SK-N-SH (cell line): ENCODE data around the gene DIAPH2. TPM values are rescaled to one million over a fixed set of nuclear protein-coding genes. Genes with fewer than 3 reads are reported as not detected.

Experiments
- CTCF ChIA-PET: fragments of 300-600, 350-600 bp; formaldehyde crosslinking; extraction: SDS; loops from one replicate; lab custom pipeline; 2021; lab: Yijun Ruan, JAX
- POLR2A ChIA-PET: fragments of 350-600 bp; sonication (Branson Sonifier 250); formaldehyde crosslinking; extraction: SDS; loops from one replicate; lab custom pipeline; 2020; ENCODE audit warnings: antibody characterized with exemption, inconsistent platforms; lab: Yijun Ruan, JAX
- DNase-seq: peaks from one replicate; pipeline ENCODE4 v3.0.0; 2012
- H2AFZ ChIP-seq: fragments of 200-600 bp; sonication (generic); 2 replicates; pipeline ENCODE4 v1.8.1; 2016; ENCODE audit warnings: antibody characterized with exemption, mild to moderate bottlenecking, low read depth
- H3F3A ChIP-seq: fragments of 200-600 bp; sonication (generic); replicated peaks from 2 replicates; pipeline ENCODE3; 2016; ENCODE audit warnings: antibody characterized with exemption, mild to moderate bottlenecking; ENCODE audit not compliant: insufficient read depth
- H3K27ac ChIP-seq, 2 experiments: fragments of 200-500 bp in 1 of 2; fragments of 200-600 bp in 1 of 2; sonication (Bioruptor generic) in 1 of 2; sonication (generic), shearing (Covaris generic) in 1 of 2; 2 replicates each; pipeline versions ENCODE4 v1.5.1 to v1.6.1; 2014 to 2016; ENCODE audit warnings: low read depth in 2 of 2, inconsistent platforms in 1 of 2, low read length in 1 of 2, mild to moderate bottlenecking in 1 of 2, mixed read lengths in 1 of 2
- H3K27me3 ChIP-seq: fragments of 200-600 bp; sonication (generic), shearing (Covaris generic); 2 replicates; pipeline ENCODE4 v1.6.1; 2016; ENCODE audit warnings: mixed run types; ENCODE audit not compliant: insufficient read depth
- H3K36me3 ChIP-seq, 2 experiments: fragments of 200-500 bp in 1 of 2; fragments of 200-600 bp in 1 of 2; sonication (Bioruptor generic) in 1 of 2; sonication (generic) in 1 of 2; replicated peaks in 1 of 2; 2 replicates each; pipeline versions ENCODE3 to v1.5.1; 2014 to 2016; ENCODE audit warnings: low read length in 1 of 2, mild to moderate bottlenecking in 1 of 2; ENCODE audit not compliant: insufficient read depth in 2 of 2, control insufficient read depth in 1 of 2
- H3K4me1 ChIP-seq, 2 experiments: fragments of 200-500 bp in 1 of 2; fragments of 200-600 bp in 1 of 2; sonication (Bioruptor generic) in 1 of 2; sonication (generic), shearing (Covaris generic) in 1 of 2; 2 replicates each; pipeline versions ENCODE4 v1.5.1 to v1.6.1; 2014 to 2016; ENCODE audit warnings: low read depth in 1 of 2, low read length in 1 of 2, mixed run types in 1 of 2; ENCODE audit not compliant: insufficient read depth in 2 of 2, control insufficient read depth in 1 of 2
- H3K4me2 ChIP-seq: fragments of 200-600 bp; sonication (generic), shearing (Covaris generic); 2 replicates; pipeline ENCODE4 v1.6.1; 2017; ENCODE audit warnings: mixed run types
- H3K4me3 ChIP-seq, 2 experiments: fragments of 200-500 bp in 1 of 2; fragments of 200-600 bp in 1 of 2; sonication (Bioruptor generic) in 1 of 2; sonication (generic), shearing (Covaris generic) in 1 of 2; 2 replicates each; pipeline versions ENCODE4 v1.5.1 to v1.8.1; 2014 to 2016; ENCODE audit warnings: low read depth in 2 of 2, inconsistent platforms in 1 of 2, low read length in 1 of 2, mild to moderate bottlenecking in 1 of 2, mixed read lengths in 1 of 2, moderate library complexity in 1 of 2
- H3K79me2 ChIP-seq: fragments of 200-600 bp; sonication (generic); 2 replicates; pipeline ENCODE4 v1.8.1; 2017; ENCODE audit warnings: mild to moderate bottlenecking; ENCODE audit not compliant: insufficient read depth
- H3K9ac ChIP-seq: fragments of 200-600 bp; sonication (generic); 2 replicates; pipeline ENCODE4 v1.6.1; 2017; ENCODE audit warnings: mixed run types
- H3K9me2 ChIP-seq: fragments of 200-600 bp; sonication (generic); 2 replicates; pipeline ENCODE4 v1.6.1; 2017; ENCODE audit warnings: mixed run types
- H3K9me3 ChIP-seq: fragments of 200-600 bp; sonication (generic); 2 replicates; pipeline ENCODE4 v1.6.1; 2017; ENCODE audit warnings: mixed run types, mild to moderate bottlenecking, moderate library complexity
- H4K20me1 ChIP-seq: fragments of 200-600 bp; sonication (generic); 2 replicates; pipeline ENCODE4 v1.6.1; 2017; ENCODE audit warnings: mild to moderate bottlenecking, mixed run types; ENCODE audit not compliant: insufficient read depth
- EZH2phosphoT487 ChIP-seq: fragments of 200-600 bp; sonication (generic); IDR thresholded peaks from 2 replicates; pipeline ENCODE4 v1.6.1; 2017; ENCODE audit warnings: low read depth, mixed run types, mild to moderate bottlenecking, antibody characterized with exemption, moderate library complexity, borderline replicate concordance
- FOSL2 ChIP-seq: IDR thresholded peaks from 2 replicates; pipeline ENCODE4 v1.4.0; 2012; ENCODE audit warnings: low read depth, mild to moderate bottlenecking, moderate library complexity, borderline replicate concordance
- FOXM1 ChIP-seq: IDR thresholded peaks from 2 replicates; pipeline ENCODE4 v1.4.0; 2012; ENCODE audit warnings: low read depth, mild to moderate bottlenecking
- POLR2AphosphoS5 ChIP-seq: IDR thresholded peaks from 2 replicates; pipeline ENCODE4 v1.6.1; 2012; ENCODE audit warnings: low read depth, low read length
- RCOR1 ChIP-seq: fragments of 150-350 bp; IDR thresholded peaks from 2 replicates; pipeline ENCODE4 v1.6.1; 2017; ENCODE audit warnings: antibody characterized with exemption, low read length
- RXRA ChIP-seq: IDR thresholded peaks from 2 replicates; pipeline ENCODE4 v1.4.0; 2012; ENCODE audit warnings: low read depth, mild to moderate bottlenecking, borderline replicate concordance
- SIN3A ChIP-seq: IDR thresholded peaks from 2 replicates; pipeline ENCODE4 v1.6.1; 2012; ENCODE audit warnings: low read depth, mild to moderate bottlenecking, low read length, moderate library complexity, borderline replicate concordance
- TAF1 ChIP-seq: IDR thresholded peaks from 2 replicates; pipeline ENCODE4 v1.6.1; 2012; ENCODE audit warnings: low read depth, mild to moderate bottlenecking, low read length, moderate library complexity, borderline replicate concordance
- TCF12 ChIP-seq: IDR thresholded peaks from 2 replicates; pipeline ENCODE4 v1.4.0; 2012
- TEAD4 ChIP-seq: IDR thresholded peaks from 2 replicates; pipeline ENCODE4 v1.4.0; 2012; ENCODE audit warnings: mild to moderate bottlenecking, borderline replicate concordance; ENCODE audit not compliant: insufficient read depth
- polyA plus RNA-seq, 3 experiments: library from polyadenylated mRNA; depleted of rRNA; stranded (reverse); fragments of >200 nt; gene quantifications; 2 replicates each; pipeline ENCODE4 v1.2.3, GENCODE V29; 2012
- TF ChIP-seq, protein P1 (sequence below): fragments of 200-600 bp; sonication (generic); IDR thresholded peaks from 2 replicates; pipeline ENCODE4 v1.6.1; 2017; ENCODE audit warnings: antibody characterized with exemption, mild to moderate bottlenecking, moderate library complexity
- TF ChIP-seq, protein P2 (sequence below): IDR thresholded peaks from 2 replicates; pipeline ENCODE4 v1.6.1; 2012; ENCODE audit warnings: mild to moderate bottlenecking, low read depth, low read length, moderate library complexity
- TF ChIP-seq, protein P3 (sequence below): fragments of 150-350 bp; IDR thresholded peaks from 2 replicates; pipeline ENCODE4 v1.6.1; 2017; ENCODE audit warnings: antibody characterized with exemption, low read length, low read depth, borderline replicate concordance
- TF ChIP-seq, protein P4 (sequence below): IDR thresholded peaks from 2 replicates; pipeline ENCODE4; 2012

Gene DIAPH2
- polyA plus RNA-seq, 1 of the 3 experiments (the other 2 are of a cell fraction) = 1.1 TPM

DNA sequence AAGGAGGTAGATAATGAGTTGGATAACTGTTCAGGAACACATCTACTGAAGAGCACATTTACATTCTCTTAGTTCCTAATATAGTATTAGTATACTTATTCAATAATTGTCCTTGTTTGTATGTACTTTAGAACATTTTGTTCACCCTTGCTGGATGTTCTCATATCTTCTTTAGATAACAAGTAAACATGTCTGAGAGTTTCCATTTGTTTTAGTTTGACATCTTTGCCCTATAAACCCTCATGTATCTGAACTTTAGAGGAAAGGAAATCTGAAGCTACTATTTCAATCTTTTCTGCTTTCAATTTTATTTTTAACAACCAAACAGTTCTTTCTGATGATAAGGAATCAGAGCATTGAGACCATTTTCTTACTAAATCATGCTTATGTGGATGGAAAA, 717.7 kb downstream of the DIAPH2 start:
- H3K27ac ChIP-seq = no peak overlapping the region
- H3K4me1 ChIP-seq = no peaks in the 10 kb centered on the region
- no peaks in the 10 kb centered on the region for H4K20me1 ChIP-seq
- no peaks in the 10 kb centered on the region for H3K27me3 ChIP-seq
- H3K9ac ChIP-seq = no peak overlapping the region
- H3K36me3 ChIP-seq = no peaks in the 10 kb centered on the region
- POLR2A ChIA-PET = no interaction called here
- TF ChIP-seq, protein P1, sequence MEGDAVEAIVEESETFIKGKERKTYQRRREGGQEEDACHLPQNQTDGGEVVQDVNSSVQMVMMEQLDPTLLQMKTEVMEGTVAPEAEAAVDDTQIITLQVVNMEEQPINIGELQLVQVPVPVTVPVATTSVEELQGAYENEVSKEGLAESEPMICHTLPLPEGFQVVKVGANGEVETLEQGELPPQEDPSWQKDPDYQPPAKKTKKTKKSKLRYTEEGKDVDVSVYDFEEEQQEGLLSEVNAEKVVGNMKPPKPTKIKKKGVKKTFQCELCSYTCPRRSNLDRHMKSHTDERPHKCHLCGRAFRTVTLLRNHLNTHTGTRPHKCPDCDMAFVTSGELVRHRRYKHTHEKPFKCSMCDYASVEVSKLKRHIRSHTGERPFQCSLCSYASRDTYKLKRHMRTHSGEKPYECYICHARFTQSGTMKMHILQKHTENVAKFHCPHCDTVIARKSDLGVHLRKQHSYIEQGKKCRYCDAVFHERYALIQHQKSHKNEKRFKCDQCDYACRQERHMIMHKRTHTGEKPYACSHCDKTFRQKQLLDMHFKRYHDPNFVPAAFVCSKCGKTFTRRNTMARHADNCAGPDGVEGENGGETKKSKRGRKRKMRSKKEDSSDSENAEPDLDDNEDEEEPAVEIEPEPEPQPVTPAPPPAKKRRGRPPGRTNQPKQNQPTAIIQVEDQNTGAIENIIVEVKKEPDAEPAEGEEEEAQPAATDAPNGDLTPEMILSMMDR = no peak
- no peak for TF ChIP-seq RXRA
- TF ChIP-seq EZH2phosphoT487 = no peak
- TF ChIP-seq, protein P2, sequence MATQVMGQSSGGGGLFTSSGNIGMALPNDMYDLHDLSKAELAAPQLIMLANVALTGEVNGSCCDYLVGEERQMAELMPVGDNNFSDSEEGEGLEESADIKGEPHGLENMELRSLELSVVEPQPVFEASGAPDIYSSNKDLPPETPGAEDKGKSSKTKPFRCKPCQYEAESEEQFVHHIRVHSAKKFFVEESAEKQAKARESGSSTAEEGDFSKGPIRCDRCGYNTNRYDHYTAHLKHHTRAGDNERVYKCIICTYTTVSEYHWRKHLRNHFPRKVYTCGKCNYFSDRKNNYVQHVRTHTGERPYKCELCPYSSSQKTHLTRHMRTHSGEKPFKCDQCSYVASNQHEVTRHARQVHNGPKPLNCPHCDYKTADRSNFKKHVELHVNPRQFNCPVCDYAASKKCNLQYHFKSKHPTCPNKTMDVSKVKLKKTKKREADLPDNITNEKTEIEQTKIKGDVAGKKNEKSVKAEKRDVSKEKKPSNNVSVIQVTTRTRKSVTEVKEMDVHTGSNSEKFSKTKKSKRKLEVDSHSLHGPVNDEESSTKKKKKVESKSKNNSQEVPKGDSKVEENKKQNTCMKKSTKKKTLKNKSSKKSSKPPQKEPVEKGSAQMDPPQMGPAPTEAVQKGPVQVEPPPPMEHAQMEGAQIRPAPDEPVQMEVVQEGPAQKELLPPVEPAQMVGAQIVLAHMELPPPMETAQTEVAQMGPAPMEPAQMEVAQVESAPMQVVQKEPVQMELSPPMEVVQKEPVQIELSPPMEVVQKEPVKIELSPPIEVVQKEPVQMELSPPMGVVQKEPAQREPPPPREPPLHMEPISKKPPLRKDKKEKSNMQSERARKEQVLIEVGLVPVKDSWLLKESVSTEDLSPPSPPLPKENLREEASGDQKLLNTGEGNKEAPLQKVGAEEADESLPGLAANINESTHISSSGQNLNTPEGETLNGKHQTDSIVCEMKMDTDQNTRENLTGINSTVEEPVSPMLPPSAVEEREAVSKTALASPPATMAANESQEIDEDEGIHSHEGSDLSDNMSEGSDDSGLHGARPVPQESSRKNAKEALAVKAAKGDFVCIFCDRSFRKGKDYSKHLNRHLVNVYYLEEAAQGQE = no peak
- TF ChIP-seq, protein P3, sequence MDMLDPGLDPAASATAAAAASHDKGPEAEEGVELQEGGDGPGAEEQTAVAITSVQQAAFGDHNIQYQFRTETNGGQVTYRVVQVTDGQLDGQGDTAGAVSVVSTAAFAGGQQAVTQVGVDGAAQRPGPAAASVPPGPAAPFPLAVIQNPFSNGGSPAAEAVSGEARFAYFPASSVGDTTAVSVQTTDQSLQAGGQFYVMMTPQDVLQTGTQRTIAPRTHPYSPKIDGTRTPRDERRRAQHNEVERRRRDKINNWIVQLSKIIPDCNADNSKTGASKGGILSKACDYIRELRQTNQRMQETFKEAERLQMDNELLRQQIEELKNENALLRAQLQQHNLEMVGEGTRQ = no peak
- TF ChIP-seq SIN3A = no peak
- TF ChIP-seq FOXM1 = no peak
- TF ChIP-seq, protein P4, sequence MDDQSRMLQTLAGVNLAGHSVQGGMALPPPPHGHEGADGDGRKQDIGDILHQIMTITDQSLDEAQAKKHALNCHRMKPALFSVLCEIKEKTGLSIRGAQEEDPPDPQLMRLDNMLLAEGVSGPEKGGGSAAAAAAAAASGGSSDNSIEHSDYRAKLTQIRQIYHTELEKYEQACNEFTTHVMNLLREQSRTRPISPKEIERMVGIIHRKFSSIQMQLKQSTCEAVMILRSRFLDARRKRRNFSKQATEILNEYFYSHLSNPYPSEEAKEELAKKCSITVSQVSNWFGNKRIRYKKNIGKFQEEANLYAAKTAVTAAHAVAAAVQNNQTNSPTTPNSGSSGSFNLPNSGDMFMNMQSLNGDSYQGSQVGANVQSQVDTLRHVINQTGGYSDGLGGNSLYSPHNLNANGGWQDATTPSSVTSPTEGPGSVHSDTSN = no peak
- TF ChIP-seq POLR2AphosphoS5 = no peak
- no peak for TF ChIP-seq TEAD4
- no peak for TF ChIP-seq RCOR1
- TF ChIP-seq TAF1 = no peak
- TF ChIP-seq FOSL2 = no peak
- no peak for TF ChIP-seq TCF12
- H3K79me2 ChIP-seq = no peaks in the 10 kb centered on the region
- no peak overlapping the region for H2AFZ ChIP-seq
- CTCF ChIA-PET = no interaction called here
- H3K4me3 ChIP-seq = no peak overlapping the region
- DNase-seq = no peak
- no peak overlapping the region for H3K4me2 ChIP-seq
- H3K9me3 ChIP-seq = no peaks in the 10 kb centered on the region
- no peaks in the 10 kb centered on the region for H3F3A ChIP-seq
- no peaks in the 10 kb centered on the region for H3K9me2 ChIP-seq
